Neural cell (in vitro differentiated cells): ENCODE data around the gene MYOZ2. TPM values are rescaled to one million over a fixed set of nuclear protein-coding genes. Genes with fewer than 3 reads are reported as not detected.

ENCODE experiments used
- H2AFZ ChIP-seq: fragments of 200-600, 300-800 bp; sonication (generic), shearing (Covaris generic); 2 replicates; pipeline ENCODE4 v1.6.0; 2014; ENCODE audit warnings: low read depth, mild to moderate bottlenecking, antibody characterized with exemption, low read length, moderate library complexity
- H3F3A ChIP-seq: fragments of 200-600 bp; shearing (Covaris generic); 2 replicates; pipeline ENCODE4 v1.6.1; 2016; ENCODE audit warnings: mild to moderate bottlenecking, moderate library complexity, mixed read lengths, antibody characterized with exemption, low read length; ENCODE audit not compliant: insufficient read depth, poor library complexity, severe bottlenecking
- H3K27ac ChIP-seq: fragments of 200-600, 300-800 bp; sonication (generic), shearing (Covaris generic); 2 replicates; pipeline ENCODE4 v1.5.1; 2014; ENCODE audit warnings: mild to moderate bottlenecking, low read length, moderate library complexity
- H3K27me3 ChIP-seq: fragments of 300-800, 200-600 bp; sonication (generic), shearing (Covaris generic); 2 replicates; pipeline ENCODE4 v1.6.0; 2014; ENCODE audit warnings: mild to moderate bottlenecking, low read depth, low read length, moderate library complexity; ENCODE audit not compliant: insufficient read depth
- H3K36me3 ChIP-seq: fragments of 300-800, 200-600 bp; sonication (generic), shearing (Covaris generic); 2 replicates; pipeline ENCODE4 v1.5.1; 2014; ENCODE audit warnings: mild to moderate bottlenecking, antibody characterized with exemption, low read length, moderate library complexity; ENCODE audit not compliant: insufficient read depth
- H3K4me2 ChIP-seq: fragments of 300-800, 200-600 bp; sonication (generic), shearing (Covaris generic); 2 replicates; pipeline ENCODE4 v1.6.0; 2014; ENCODE audit warnings: mild to moderate bottlenecking, low read length
- H3K4me3 ChIP-seq: fragments of 300-800, 200-600 bp; sonication (generic), shearing (Covaris generic); 2 replicates; pipeline ENCODE4 v1.5.1; 2014; ENCODE audit warnings: mild to moderate bottlenecking, low read length, moderate library complexity
- H3K79me2 ChIP-seq: fragments of 200-600 bp; shearing (Covaris generic); replicated peaks from 2 replicates; pipeline ENCODE4 v1.6.0; 2014; ENCODE audit warnings: mild to moderate bottlenecking, low read length, moderate library complexity; ENCODE audit not compliant: insufficient read depth
- H3K9ac ChIP-seq: fragments of 300-800, 200-600 bp; sonication (generic), shearing (Covaris generic); 2 replicates; pipeline ENCODE4 v1.6.1; 2016; ENCODE audit warnings: mild to moderate bottlenecking, low read length, mixed read lengths
- H3K9me2 ChIP-seq: fragments of 200-600 bp; shearing (Covaris generic); 2 replicates; pipeline ENCODE4 v1.6.1; 2016; ENCODE audit warnings: mild to moderate bottlenecking, low read length, mixed read lengths; ENCODE audit not compliant: insufficient read depth
- H3K9me3 ChIP-seq: fragments of 200-600, 300-800 bp; sonication (generic), shearing (Covaris generic); 2 replicates; pipeline ENCODE4 v1.6.1; 2016; ENCODE audit warnings: mild to moderate bottlenecking, mixed run types, low read length, moderate library complexity, mixed read lengths
- H4K20me1 ChIP-seq: fragments of 200-600 bp; shearing (Covaris generic); 2 replicates; pipeline ENCODE4 v1.6.1; 2016; ENCODE audit warnings: mild to moderate bottlenecking, mixed run types; ENCODE audit not compliant: insufficient read depth
- CTCF ChIP-seq: fragments of 450-650 bp; IDR thresholded peaks from 2 replicates; pipeline ENCODE4 v1.5.1; 2014; ENCODE audit warnings: antibody characterized with exemption, mild to moderate bottlenecking, moderate library complexity; ENCODE audit not compliant: poor library complexity, severe bottlenecking
- EP300 ChIP-seq: fragments of 450-650 bp; conservative IDR thresholded peaks from 2 replicates; pipeline ENCODE4 v1.6.1; 2014; ENCODE audit warnings: antibody characterized with exemption, mild to moderate bottlenecking, moderate library complexity; ENCODE audit not compliant: poor library complexity, severe bottlenecking
- EZH2 ChIP-seq: fragments of 200-600, 300-800 bp; shearing (Covaris generic), sonication (generic); IDR thresholded peaks from 2 replicates; pipeline ENCODE4 v1.6.1; 2014; ENCODE audit warnings: antibody characterized with exemption, low read length, borderline replicate concordance, mild to moderate bottlenecking; ENCODE audit not compliant: insufficient read depth, poor library complexity, severe bottlenecking
- MXI1 ChIP-seq: fragments of 450-650 bp; conservative IDR thresholded peaks from 2 replicates; pipeline ENCODE4 v1.6.1; 2014; ENCODE audit warnings: antibody characterized with exemption, mild to moderate bottlenecking; ENCODE audit not compliant: poor library complexity, severe bottlenecking
- POLR2AphosphoS5 ChIP-seq: IDR thresholded peaks from 2 replicates; pipeline ENCODE4 v1.6.1; 2012
- RAD21 ChIP-seq: fragments of 450-650 bp; conservative IDR thresholded peaks from 2 replicates; pipeline ENCODE4 v1.6.1; 2014; ENCODE audit warnings: antibody characterized with exemption, mild to moderate bottlenecking, moderate library complexity
- REST ChIP-seq: IDR thresholded peaks from 2 replicates; pipeline ENCODE4 v1.6.1; 2012; ENCODE audit warnings: borderline replicate concordance
- SMC3 ChIP-seq: fragments of 450-650 bp; conservative IDR thresholded peaks from 2 replicates; pipeline ENCODE4 v1.6.1; 2014; ENCODE audit warnings: antibody characterized with exemption, mild to moderate bottlenecking, moderate library complexity; ENCODE audit not compliant: poor library complexity
- TAF1 ChIP-seq: IDR thresholded peaks from 2 replicates; pipeline ENCODE4 v1.6.1; 2012; ENCODE audit warnings: low read depth
- polyA plus RNA-seq: library from polyadenylated mRNA; depleted of rRNA; stranded (reverse); fragments of >200 nt; gene quantifications from 2 replicates; pipeline ENCODE4 v1.2.3, GENCODE V29; 2014

MYOZ2 gene
- polyA plus RNA-seq, 1 donor from 2014 or later: not detected

- H4K20me1 ChIP-seq: no peaks in the 10 kb centered on the region
- no peaks in the 10 kb centered on the region for H3K36me3 ChIP-seq
- H2AFZ ChIP-seq: no peak overlapping the region
- H3K9me2 ChIP-seq: no peaks in the 10 kb centered on the region
- H3K27me3 ChIP-seq: no peaks in the 10 kb centered on the region
- no peak overlapping the region for H3K9ac ChIP-seq
- no peak overlapping the region for H3K4me3 ChIP-seq
- H3K79me2 ChIP-seq: no peaks in the 10 kb centered on the region
- H3K4me2 ChIP-seq: no peak overlapping the region
- no peaks in the 10 kb centered on the region for H3K9me3 ChIP-seq
- no peak overlapping the region for H3K27ac ChIP-seq
- TF ChIP-seq TAF1 (no peak), EP300 (no peak), EZH2 (no peak), REST (no peak)
- no peaks in the 10 kb centered on the region for H3F3A ChIP-seq
These were observed 74.0 kb downstream of the MYOZ2 start for GRCh38 chr4:119209586-119209985.

GRCh38 chr4:119210775-119211174, 75.1 kb downstream of the MYOZ2 start:
- Histone ChIP-seq H3K9me2 (no peaks in the 10 kb centered on the region), H3K9ac (no peak overlapping the region), H3K27me3 (no peaks in the 10 kb centered on the region), H3K4me3 (no peak overlapping the region), H3K79me2 (no peaks in the 10 kb centered on the region), H2AFZ (no peak overlapping the region), H3F3A (no peaks in the 10 kb centered on the region), H4K20me1 (no peaks in the 10 kb centered on the region), H3K9me3 (no peaks in the 10 kb centered on the region), H3K36me3 (no peaks in the 10 kb centered on the region), H3K4me2 (no peak overlapping the region), H3K27ac (no peak overlapping the region)
- no peak for TF ChIP-seq EP300

- Histone ChIP-seq H3K27ac (peak overlapping the region; percentile 30), H4K20me1 (no peaks in the 10 kb centered on the region), H3K9me2 (no peaks in the 10 kb centered on the region), H3K4me3 (peak overlapping the region; percentile 88), H3K9ac (peak overlapping the region; percentile 67), H3K79me2 (no peaks in the 10 kb centered on the region), H3F3A (no peaks in the 10 kb centered on the region), H3K27me3 (no peaks in the 10 kb centered on the region), H3K4me2 (peak overlapping the region; percentile 65), H3K36me3 (no peaks in the 10 kb centered on the region), H3K9me3 (no peaks in the 10 kb centered on the region), H2AFZ (peak overlapping the region; percentile 83)
- no peak for TF ChIP-seq TAF1
- no peak for TF ChIP-seq REST
- no peak for TF ChIP-seq EP300
- TF ChIP-seq POLR2AphosphoS5: no peak
- no peak for TF ChIP-seq MXI1
- no peak for TF ChIP-seq SMC3
- no peak for TF ChIP-seq RAD21
- TF ChIP-seq EZH2: no peak
- no peak for TF ChIP-seq CTCF
These were observed 76.2 kb downstream of the MYOZ2 start for GRCh38 chr4:119211867-119212233.
